ENCODE results near the gene MINDY4. TPM values are rescaled to one million over a fixed set of nuclear protein-coding genes. Genes with fewer than 3 reads are reported as not detected.

MINDY4 gene
- 1 to 10 TPM; 3.2 to 3.8 TPM for total RNA-seq
- long read RNA-seq, partial matches to known transcripts, result 1 of 1 reads
- long read RNA-seq, other reads (novel, unspliced or antisense), result 0 of 1 reads

DNA sequence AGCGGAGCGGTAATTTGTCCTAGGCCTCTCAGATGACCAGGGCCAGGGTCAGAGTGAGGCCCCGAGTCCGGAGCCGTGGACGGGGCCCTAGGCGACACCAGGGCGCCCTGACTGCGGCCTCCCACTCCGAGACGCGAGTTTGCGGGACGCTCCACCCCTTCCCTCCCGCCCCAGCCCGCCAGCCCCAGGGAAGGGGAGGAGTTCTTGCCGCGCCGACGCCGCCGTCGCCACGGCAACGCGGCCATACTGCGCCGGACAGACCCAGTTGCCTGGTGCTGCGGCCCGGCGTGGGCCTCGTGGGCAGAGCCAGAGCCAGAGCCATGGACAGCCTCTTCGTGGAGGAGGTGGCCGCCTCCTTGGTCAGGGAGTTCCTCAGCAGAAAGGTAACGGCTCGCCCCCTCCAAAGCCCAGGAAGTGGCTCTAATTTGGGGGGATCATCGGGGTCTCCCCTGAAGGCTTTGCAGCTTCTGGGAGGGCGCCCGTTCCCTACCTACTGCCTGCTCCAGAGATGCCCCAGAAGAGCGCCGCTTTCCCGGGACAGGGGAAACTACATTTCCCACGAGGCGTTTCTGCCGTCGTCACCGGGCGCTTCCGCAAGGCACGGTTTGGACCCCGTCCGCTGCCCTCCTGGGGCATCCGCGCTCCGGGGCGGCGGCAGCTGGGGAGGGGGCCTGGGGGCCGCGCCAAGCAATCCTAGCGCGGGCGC is at the start of gene MINDY4:
Gene MINDY4 (plus strand): TSS at position 244 of the 706 bp plus-strand sequence. CDS start 77 bp downstream, at position 321.
- intact Hi-C loops (cut with DNase I, micrococcal nuclease), result no loop called here
- DNase-seq (peak; percentile 77 to 84), ATAC-seq (peak; percentile 94)

DNA sequence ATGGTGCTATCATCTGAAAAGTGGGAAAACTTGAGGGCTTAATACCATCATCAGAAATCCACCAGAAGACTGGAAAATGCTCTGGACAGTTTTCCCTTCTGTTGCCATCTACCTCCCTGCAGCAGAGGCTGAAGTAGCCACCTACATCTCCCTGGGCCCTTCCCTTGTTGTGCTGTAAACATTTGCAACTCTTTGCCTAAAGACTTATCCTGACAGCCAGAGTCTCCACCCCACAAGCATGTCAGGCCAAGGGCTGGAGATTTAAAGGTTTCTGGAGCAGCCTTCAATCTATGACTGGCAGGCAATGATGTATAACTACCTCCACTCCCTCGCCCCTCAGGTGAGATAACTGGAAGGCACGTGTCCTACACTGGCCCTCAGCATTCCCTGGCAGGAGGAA is 49.0 kb upstream of the MINDY4 start:
- DNase-seq (no peak), ATAC-seq (no peak)
- intact Hi-C loops (cut with DNase I, micrococcal nuclease), result no loop called here

DNA sequence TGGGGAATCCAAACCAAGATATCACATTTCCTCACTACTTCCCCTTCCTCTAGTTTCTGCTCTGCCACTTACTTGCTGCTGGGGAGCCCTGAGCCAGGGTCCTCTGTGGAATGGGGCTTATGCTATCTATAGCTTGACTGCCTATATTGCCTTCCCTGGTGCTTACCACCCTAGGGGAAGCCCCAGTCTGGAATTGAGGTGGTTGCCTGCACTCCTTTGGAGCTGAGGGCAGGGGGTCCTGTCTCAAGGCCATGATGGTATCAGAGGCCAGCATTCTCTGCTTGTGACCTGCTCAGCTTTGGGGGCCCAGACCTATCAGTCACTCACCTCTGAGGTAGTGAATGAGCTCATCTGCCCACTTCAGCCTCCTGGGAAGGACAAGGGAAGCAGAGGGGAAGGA is 48.5 kb upstream of the MINDY4 start:
- ATAC-seq, result no peak
- intact Hi-C loops (cut with DNase I, micrococcal nuclease), result no loop called here
- no peak for DNase-seq

DNA sequence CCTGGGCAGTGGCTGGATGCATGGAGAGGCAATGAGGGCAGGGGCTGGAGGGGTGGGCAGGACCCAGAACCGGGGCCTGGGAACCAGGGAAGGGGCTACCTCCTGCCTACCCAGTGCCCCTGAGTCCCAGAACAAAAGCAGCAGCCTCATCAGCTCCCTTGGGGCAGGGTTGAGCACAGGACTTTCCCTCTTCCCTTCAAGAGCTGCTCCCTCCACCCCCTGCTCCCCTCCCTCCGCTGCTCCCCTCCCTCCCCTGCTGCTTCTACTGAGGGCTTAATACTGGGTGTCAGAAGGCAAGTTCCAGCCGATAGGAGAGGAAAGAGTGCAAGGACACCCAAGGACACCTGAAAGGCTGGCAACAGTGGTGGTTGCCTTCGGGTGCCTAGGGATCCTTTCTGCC is 47.4 kb upstream of the MINDY4 start:
- ATAC-seq (no peak), DNase-seq (no peak)
- intact Hi-C loops (cut with DNase I, micrococcal nuclease), result no loop called here

DNA sequence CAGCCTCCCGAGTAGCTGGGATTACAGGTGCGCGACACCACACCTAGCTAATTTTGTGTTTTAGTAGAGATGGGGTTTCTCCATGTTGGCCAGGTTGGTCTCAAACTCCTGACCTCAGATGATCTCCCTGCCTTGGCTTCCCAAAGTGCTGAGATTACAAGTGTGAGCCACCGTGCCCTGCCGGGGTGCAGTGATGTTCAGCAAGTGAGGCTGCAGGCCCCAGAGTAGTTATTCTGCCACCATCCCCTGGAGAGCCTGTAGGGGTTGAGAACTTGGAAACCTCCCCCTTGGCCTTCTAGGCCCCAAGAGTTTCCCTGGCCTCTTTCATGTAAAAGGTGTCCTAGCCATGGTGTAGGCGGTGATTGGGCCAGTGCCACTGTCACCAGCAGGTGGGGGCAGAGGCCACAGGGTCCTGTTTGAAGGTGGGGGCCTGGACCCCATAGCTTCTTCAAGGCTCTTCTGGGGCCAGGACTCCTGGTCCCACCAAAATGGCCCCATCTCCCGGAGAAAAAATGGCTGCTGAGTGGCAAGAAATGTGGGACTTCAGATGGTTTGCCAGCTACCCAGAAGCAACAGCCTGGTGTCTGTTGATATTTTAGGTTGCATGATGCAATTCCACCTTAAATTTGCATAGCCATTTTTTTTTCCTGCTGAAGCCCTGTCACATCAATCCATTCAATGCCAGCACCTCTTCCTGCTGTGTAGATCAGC is 44.8 kb upstream of the MINDY4 start:
- DNase-seq (no peak), ATAC-seq (no peak)
- intact Hi-C loops (cut with DNase I, micrococcal nuclease), result no loop called here

DNA sequence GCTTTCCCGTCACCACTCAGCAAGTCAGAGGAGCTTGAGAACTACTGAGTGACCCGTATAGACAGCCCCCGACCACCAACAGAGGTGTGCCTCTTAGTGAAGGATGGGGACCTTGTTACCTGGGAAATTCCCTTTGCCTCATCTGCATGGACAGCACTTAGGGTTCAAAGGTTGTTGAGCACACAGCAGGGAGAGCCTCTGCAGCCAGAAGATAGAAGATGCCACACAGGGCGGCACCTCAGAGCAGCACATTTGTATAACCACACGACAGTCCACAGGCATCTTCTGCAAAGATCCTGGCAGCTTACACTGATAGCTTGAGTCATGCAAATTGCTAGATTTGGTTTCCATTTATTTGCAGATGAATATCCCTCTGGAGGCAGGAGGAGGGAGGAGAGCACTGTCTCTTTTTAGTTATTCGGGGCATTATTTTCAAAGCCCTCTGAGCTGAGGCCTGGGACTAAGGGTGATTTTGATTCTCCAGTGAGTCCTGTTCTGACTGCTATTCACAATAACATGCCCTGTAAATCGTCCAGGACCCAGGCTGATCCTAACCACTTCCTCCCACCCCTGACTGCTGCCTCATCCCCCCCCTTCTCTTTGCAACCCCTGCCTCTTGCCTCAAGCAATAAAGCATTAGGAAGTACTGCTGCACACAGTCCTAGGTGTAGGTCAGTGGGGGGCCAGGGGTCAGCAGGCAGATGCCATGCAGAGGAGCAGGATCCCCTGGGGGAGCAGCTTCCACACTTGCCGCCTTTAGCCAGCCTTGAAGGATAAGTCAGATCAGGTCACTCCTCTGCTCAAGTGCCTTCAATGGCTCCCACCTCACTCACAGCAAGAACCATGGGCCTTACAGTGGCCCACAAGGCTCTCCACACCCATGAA is 43.9 kb upstream of the MINDY4 start:
- no peak for DNase-seq
- intact Hi-C loops (cut with DNase I, micrococcal nuclease), result no loop called here
- ATAC-seq, result peak; percentile 65

DNA sequence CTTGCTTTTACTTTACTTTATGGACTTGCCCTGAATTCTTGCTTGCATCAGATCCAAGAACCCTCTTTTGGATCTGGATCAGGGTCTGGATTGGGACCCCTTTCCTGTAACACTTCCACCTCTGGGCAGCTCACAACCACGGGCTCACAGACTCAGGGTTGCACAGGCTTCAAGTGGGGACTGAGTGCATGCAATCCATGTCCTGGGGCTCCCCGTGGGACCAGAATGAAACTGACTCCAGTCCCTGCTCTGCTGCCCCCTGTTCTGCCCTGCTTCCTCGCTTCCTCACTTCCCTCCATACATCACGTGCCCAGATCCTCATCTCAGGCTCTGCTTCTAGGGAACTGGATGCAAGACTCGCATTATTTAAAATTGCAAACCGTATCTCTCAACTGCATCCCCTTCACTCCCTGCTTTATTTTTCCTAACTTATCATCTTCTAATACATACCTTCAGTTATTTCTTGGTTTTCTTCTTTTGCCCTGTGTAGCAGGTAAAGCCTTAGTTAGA is 42.6 kb upstream of the MINDY4 start:
- ATAC-seq (no peak), DNase-seq (no peak)
- intact Hi-C loops (cut with DNase I, micrococcal nuclease), result no loop called here

DNA sequence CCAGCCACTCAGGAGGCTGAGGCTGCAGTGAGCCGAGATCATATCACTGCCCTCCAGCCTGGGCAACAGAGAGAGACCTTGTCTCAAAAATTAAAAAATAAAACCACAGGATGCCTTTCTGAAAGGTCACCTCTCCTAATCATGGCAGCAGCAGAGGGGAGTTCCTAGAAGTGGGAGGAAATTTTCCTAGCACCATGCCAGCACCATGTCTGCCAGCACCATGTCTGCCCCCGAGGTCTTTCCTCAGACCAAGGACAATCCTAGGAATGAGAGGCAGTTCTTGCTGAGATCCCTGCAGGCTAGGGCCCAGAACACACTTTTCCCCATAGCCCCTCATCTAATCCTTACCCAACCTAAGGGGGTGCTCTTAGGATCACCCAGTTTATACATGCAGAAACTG is 41.6 kb upstream of the MINDY4 start:
- intact Hi-C loops (cut with DNase I, micrococcal nuclease), result no loop called here
- DNase-seq (no peak), ATAC-seq (no peak)

DNA sequence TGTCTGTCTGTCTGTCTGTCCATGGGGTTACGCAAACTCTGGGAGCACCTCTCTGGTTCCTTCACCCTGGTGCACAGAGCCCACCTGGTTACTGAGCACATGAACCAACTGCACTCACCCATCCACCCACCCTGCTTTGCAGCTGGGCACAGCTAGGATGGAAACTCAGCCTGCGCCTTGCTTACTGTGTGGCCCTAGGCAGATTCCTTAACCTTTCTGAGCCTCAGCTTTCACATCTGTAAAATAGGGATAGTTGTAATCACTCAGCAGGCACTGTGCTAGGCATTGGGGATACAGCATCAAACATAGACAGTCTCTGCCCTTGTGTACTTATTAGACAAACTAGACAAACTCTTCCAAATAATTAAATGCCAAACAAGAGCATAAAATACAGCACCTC is 41.1 kb upstream of the MINDY4 start:
- ATAC-seq (no peak), DNase-seq (no peak)
- intact Hi-C loops (cut with DNase I, micrococcal nuclease), result no loop called here

DNA sequence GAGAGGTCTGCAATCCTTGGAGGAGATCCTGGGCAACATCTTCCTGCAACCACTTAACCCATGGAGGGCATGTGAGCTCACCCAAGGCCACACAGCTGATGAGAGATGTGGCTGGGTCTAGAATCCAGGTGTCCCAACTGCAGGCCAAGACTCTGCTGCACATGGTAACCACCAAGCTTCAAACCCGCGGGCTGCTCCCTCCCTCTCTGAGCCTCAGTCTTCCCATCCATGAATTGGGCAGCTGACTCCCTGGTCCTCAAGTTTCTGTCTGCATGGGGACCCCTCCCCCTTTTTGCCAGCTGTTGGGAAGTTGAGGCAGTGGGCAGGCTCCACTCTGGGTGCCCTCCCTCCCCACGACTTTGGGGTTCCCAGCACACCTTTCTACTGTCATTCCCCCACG is 40.2 kb upstream of the MINDY4 start:
- intact Hi-C loops (cut with DNase I, micrococcal nuclease), result no loop called here
- no peak for ATAC-seq
- no peak for DNase-seq

DNA sequence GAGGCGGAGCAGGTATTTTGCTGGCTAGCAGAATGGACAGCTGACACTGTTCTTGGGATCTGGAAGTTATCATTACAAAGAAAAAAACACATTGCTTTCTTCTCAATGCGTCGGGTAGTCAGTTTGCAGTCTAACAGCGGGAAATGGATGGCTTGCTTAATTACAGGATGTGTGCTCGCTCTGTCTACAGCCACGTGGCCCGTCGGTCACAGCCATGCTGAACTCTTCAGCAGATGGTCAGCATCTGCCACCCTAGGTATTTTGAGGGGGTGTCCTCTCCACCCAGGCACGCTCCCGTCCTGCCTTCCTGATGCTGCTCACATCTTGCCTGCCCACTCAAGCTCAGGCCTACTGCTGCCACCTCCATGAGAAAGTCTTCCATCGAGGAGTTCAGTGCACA is 39.6 kb upstream of the MINDY4 start:
- intact Hi-C loops (cut with DNase I, micrococcal nuclease), result no loop called here
- DNase-seq (no peak), ATAC-seq (no peak)

DNA sequence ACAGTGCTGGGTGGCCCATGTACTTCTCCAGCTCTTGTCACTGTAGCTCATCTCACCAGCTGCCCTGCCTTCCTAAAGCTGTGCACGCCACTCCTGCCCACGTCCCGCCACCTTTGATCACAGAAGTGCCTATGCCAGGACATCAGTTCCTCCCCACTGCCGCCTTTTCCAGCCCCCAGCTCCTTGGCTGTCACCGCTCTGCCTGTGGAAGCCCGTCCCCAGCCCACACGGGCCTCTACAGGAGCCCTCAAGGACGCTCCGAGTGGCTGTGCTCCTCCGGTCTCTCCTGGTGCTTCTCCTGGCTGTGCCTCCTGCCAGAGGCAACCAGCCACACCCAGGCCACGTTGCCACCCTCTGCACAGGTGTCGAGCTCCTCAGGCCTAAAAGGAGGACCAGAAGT is 38.6 kb upstream of the MINDY4 start:
- ATAC-seq, result no peak
- DNase-seq, result no peak
- intact Hi-C loops (cut with DNase I, micrococcal nuclease), result no loop called here

DNA sequence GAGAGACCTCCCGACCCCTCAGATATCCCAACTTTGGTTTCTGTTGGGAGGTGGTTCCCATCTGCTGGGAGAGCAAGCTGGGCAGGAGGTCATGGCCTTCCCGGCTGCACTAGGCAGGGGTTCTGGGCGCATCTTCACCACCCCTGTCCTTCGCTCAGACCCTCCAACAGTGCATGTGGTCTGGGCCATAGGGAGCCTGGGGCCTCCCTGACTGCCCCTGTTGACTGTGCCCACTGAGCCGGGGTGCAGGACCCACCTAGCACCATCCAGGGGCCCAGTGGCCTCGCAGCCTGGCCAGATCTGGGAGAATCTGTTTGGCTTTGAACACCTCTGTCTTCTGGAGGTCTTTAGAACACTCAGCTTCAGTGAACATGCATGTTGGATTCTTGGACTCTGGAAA is 38.0 kb upstream of the MINDY4 start:
- no peak for DNase-seq
- intact Hi-C loops (cut with DNase I, micrococcal nuclease), result no loop called here
- ATAC-seq, result no peak

DNA sequence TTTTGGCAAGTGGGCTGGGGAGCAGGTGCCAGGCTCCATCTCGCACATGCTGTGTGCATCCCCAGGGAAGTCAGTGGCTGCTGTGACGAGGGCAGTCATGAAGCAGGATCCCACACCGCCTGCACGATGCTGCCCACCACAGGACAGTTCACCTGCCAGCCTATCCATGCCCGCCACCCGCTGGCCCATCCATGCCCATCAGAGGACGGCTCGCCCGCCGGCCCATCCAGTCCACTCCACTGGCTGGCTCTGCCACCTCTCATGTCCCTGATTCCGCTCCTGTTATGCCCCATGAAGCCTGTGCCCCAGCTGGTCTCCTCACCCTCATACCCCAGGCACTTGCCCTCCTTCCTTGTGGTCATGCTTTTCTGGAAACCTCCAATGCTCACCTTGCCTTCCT is 37.5 kb upstream of the MINDY4 start:
- ATAC-seq (no peak), DNase-seq (no peak)
- intact Hi-C loops (cut with DNase I, micrococcal nuclease), result no loop called here

DNA sequence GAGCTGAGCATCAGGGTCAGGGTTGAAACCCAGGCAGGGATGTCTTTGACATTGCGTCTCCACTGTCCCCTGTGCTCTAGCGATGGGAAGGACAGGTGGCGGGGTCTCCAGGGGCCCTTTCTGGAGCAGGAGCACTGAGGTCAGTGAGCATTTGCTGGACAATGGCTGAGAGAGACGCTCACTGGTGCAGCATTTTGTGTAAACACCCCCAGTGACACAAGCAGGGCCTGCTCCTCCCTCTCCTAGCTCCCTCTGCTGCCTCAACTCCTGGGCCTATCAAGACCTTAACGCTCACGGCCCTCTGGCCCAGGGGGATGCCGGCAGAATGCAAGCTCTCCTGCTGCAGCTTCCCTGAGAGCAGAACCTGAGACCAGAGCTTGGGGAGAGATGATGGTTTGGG is 36.7 kb upstream of the MINDY4 start:
- ATAC-seq (no peak), DNase-seq (no peak)
- intact Hi-C loops (cut with DNase I, micrococcal nuclease), result no loop called here

DNA sequence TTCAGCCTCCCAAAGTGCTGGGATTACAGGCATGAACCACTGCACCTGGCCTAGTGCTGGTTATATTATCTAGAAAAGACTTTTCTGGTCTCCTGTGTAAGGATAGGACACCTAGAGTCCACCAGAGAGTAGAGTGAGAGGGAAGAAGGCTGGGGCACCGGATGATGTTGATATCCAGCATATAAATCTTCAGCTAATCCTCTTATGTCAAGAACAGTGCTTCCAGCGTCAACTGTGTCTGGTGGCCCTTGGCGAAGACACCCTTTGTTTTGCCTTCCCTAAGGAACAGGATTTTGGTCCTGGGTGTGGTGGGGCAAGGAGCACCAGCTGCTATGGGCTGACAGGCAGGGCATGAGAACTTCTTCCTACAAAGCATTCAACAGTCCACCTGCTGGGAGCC is 35.6 kb upstream of the MINDY4 start:
- DNase-seq (no peak), ATAC-seq (no peak)
- intact Hi-C loops (cut with DNase I, micrococcal nuclease), result no loop called here

DNA sequence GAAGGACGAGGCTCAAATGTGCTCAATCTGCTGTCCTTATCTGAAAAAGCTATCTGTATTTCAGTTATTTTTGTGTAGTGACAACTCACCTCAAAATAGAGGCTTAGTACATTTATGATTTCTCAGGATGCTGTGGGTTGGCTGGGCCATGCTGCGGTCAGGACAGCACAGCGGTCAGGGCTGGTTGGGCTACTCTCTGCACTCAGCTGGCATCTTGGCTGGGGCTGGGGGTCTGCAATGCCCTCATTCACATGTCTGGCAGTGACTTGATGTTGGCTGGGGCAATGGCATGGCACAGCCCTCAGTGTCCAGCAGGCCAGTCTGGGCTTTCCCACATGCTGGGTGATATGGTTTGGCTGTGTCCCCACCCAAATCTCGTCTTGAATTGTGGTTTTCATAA is 34.9 kb upstream of the MINDY4 start:
- DNase-seq (no peak), ATAC-seq (no peak)
- intact Hi-C loops (cut with DNase I, micrococcal nuclease), result no loop called here

DNA sequence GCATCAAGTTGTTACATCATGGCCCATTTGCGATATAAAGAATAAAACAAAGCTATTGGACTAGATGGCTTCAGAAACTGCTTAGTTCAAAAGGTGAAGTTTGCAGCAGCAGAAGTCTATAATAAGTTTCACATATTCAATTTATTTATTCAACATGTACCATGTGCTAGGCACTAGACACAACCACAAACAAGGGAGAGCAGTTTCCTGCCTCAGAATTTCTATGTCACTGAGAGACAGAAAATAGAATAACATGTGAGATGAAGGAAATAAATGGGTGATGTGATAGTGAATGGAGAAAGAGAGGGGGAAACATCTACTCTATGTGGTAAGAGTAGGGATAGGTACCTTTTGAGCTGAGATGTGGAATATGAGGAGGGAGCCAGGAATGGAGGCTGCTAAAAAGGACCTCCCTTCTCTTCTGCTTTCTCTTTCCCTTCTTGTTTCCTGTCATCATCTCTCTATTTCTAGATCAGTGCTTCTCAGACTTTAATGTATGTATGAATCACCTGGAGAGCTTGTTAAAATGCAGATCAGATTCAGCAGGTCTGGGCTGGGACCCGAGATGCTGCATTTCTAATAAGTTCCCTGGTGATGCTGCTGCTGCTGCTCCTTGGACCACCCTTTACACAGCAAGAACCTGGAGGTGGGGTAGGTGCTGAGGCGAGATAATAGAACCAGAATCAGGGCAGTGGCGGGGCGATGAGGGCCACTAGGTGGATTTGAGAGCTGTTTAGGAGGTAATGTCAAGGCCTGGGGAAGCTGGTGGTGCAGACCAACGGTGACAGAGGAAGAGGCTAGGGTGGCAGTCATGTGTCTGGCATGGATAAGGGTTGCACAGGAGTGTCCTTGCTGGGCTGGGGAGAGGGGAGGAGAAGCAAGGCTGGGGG is 32.9 kb upstream of the MINDY4 start:
- intact Hi-C loops (cut with DNase I, micrococcal nuclease), result no loop called here
- DNase-seq, result no peak
- no peak for ATAC-seq

DNA sequence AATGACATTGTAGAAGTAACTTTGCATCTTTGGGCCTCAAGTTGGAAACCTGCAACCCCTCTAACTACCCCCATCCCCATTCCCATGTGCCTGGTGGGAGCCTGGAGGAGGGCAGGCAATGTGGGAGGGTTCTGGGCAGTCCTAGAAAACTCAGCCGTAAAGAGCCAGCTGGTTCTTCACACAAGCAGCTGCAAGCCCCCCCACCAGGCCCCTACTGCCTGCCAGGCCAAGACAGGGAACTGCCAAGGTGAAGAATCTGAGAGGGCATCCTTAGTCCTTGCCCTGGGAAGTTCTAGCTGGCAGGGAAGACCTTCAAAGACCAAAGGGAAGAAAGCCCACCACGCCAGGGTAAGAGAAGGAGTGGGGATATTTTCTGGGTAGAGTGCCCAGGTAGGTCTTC is 31.5 kb upstream of the MINDY4 start:
- ATAC-seq, result no peak
- no peak for DNase-seq
- intact Hi-C loops (cut with DNase I, micrococcal nuclease), result no loop called here

Measured in left colon (tissue), 2 donors.